Activated CD4-positive, alpha-beta T cell treated with anti-CD3 and anti-CD28 coated beads, Interleukin-2, Interleukin-6, amounts not matched to agents 100 ng/mL and 50 ng/mL, durations not matched to agents 16 hours and 8 hours (primary cell): ENCODE measurements around the gene NAT8L.

Source experiments
- DNase-seq: peaks from one replicate; pipeline ENCODE4 v3.0.0-alpha.2; 2020

NAT8L gene

GRCh38 chr4:2046031-2046961 is 12.8 kb upstream of the NAT8L start:
- no peak for DNase-seq

DNA sequence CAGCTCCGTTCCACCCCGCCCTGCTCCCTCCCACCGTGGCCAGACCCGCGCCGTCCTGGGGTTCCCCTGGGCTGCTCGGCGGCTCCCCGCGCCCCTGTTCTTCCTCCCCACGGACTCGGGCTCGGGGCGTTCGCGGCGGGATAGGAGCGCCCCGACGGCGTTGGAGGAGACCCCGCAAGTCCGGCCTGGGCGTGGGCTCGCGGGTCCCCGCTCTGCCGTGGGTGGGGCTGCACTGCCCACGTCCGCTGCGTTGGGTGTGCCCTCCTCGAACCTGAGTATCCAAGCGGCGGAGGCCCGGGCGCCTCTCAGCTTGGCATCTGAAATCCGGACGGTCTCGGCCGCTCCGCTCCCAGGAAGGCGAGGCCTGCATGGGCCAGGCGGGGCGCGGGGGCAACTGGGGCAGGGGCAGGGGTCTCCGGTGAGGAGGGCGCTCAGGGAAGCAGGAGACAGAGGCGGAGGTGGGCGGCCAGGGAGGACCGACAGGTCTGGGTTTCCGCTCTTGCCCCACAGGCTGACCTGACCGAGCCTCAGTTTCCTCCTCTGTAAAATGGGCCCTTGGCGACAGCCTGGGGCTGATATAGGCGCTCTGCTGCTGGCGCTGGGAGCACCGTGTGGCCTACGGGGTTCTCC is 12.0 kb upstream of the NAT8L start:
- DNase-seq: no peak

- no peak for DNase-seq
These were observed 11.1 kb upstream of the NAT8L start for GRCh38 chr4:2047781-2048581.

DNA sequence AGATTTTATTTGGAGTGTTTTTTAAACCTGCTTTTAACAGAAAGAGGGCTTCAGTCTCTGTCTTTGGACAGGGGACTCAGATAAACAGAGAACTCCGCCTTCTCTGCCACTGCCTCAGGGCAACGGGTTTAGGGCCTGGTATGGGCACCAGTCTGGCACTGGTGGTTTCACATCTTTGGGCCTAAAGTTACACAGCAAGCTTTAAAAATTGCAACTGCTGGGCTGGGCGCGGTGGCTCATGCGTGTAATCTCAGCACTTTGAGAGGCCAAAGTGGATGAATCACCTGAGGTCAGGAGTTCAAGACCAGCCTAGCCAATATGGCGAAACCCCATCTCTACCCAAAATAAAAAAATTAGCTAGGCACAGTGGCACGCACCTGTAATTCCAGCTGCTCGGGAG is 10.3 kb upstream of the NAT8L start:
- no peak for DNase-seq

DNA sequence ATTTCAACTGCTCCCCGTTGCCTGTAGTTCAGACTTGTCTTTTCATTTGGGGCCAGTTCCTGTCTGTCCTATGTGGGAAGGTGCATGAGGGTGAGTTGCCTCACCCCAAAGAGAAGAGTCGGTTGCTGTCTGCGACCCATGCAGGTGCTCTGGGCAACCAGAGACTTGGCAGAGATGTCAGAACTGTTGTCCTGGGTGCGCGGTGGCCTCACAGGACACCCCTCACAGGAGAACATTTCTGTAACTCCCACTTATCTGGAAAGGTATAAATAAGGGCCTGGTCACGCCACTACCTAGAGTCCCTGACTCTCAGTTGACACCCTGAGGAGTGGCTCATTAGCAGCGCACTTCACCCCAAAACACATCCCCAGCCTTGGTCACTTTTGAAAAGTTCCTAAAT is 9.7 kb upstream of the NAT8L start:
- no peak for DNase-seq

- no peak for DNase-seq
These were observed 9.3 kb upstream of the NAT8L start for GRCh38 chr4:2049811-2050210.

DNA sequence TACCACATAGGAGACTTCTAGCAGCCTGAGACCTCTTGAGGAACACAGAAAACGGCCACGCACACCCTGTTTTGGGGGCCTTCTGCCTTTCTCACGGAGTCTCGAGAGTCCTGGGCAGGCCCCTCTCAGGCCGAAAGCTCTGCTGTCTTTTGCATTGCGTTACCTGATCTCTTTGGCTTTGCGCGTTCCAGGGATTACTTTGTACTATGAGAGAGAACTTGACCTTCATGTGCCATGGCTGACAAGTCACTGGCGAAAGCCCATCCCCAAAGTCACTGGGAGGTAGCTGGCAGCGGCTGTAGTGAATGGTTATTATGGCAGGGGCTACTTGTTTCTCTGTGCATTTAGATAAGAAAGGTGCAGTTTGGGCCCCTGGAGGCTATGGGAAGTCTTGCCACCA is 8.0 kb upstream of the NAT8L start:
- no peak for DNase-seq

DNA sequence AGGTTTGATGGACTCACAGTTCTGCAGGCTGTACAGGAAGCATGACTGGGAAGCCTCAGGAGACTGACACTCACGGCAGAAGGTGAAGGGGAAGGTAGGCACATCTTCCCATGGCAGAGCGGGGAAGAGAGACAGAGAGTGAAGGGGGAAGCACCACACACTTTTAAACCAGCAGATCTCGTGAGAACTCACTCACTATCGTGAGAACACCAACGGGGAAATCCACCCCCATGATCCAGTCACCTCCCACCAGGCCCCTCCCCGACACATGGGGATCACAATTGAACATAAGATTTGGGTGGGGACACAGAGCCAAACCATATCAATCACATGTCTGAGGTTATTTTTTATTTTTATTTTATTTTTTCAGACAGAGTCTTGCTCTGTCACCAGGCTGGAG is 4.9 kb upstream of the NAT8L start:
- no peak for DNase-seq

DNA sequence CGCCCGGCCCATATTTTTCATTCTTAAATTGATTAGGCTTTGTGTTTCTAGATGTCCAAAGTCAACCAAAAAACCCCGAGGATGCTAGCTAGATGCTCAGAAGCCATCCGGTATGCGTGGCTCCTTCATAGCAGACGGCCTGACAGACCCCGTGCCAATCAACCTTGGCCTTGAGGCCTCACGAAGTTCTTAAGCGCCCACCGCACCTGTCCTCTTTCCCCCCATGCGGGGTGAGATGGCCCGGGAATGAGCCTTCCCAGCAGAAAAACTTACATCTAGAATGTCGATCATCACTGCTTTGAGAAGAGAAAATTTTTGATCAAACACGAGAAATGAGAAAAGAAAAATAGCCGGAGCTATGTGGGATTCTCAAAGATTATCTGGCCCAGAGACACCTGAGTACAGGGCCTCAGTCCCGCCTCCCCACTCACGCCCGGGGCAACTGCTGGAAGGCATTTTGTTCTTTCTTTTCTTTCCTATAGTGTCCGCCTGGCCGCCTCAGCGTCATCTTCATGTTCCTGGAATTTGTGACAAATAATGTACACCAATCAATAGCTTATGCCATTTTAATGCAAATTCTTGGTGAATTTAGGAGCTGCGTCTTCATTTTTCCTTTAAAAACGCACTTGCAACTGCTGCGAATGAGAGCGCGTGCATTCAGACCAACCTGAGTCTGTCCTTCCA is 1.6 kb upstream of the NAT8L start:
- no peak for DNase-seq

DNA sequence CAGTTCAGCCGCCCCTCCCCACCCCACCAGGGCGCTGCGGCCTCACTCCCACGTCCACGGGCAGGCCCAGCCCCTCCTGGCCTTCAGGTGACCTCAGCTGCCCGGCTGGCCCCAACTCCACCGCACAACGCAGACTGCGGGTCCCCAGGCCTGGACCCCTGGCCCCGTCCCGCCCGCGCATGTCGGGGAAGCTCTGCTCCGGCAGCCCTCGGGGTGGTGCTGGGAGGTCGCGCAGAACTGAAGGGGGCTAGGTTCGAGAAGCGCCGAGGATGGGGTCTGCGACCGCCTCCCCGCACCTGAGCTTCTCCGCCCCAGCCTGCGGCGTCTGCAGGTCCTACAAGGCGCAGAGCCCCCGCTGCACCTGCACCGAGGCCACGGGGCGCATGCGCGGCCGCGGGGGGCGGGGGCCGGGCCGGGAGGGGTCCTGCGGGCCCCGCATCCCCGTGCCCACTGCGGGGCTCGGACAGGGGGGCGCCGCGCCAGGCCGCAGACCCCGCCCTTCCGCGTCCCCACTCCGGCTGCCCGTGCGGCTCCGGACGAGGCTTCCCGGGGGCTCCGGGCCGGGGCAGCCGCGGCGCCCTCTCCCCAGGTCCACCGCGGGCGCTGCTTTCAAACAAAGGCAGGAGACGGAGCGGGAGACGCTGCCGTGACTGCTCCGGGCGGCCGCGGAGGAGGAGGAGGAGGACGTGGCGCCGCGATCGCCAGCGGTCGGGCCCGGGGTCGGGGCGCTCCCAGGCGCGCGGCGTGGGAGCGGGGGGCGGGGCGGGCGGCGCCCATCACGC is 672 bp upstream of the NAT8L start:
- DNase-seq: no peak

- DNase-seq: no peak
These were observed 837 bp downstream of the NAT8L start for GRCh38 chr4:2059726-2060602.

DNA sequence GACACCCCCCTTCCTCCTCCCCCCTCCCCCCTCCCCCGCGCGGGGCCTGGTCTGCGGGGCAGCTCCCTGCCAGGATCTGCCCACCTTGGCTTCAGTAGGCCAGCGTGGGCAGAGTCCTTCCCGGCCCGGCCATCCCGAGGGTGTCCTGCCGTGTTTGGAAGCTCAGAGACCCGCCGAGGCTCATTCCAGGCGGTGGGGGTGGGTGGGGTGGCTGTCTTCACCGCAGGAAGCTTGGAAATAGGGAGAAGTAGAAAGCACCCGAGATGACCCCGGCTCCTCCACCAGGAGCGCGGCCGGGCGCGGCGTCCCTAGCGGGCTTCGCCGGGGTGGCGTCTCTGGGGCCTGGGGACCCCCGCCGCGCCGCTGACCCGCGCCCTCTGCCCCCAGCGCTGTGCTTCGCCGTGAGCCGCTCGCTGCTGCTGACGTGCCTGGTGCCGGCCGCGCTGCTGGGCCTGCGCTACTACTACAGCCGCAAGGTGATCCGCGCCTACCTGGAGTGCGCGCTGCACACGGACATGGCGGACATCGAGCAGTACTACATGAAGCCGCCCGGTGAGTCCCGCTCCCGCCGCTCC is 1.6 kb downstream of the NAT8L start:
- no peak for DNase-seq

GRCh38 chr4:2061186-2062131 is 2.3 kb downstream of the NAT8L start:
- DNase-seq: no peak

GRCh38 chr4:2062168-2062807 is 3.2 kb downstream of the NAT8L start:
- DNase-seq: no peak

DNA sequence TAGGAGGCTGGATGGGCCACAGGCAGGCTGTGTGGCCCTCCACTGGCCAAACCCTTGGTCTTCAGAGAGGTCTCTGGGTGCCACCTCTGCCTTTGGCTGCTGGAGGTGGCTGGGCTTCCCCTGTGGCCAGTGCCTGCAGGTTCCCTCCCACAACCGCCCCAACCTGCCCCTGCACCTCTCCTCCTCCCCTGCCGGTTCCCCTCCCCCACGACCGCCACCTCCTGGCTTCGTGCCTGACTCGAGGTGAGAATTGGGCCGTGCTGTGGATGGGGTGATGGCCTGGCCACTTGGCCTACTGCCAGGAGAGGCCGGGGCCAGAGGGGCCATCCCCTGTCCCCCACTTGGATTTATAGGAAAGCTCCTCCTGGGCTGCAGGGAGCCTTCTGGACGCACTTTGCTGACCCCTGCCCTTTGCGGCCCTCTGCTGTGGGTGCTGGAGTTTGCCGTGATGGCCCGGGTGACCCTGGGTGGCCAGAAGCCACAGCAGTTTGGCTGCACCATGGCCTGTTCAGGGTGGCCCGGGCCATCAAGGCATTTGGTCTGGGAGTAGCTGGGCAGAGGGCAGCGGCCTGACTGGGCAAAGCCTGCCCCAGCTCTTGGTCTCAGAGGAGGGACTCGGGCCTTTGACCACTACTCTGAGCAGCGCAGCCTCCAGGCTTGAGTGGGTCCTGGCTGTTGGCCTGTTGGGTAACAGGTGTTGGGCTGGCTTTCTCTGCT is 3.8 kb downstream of the NAT8L start:
- DNase-seq: no peak

- DNase-seq: no peak
These were observed 4.6 kb downstream of the NAT8L start for GRCh38 chr4:2063557-2064275.

DNA sequence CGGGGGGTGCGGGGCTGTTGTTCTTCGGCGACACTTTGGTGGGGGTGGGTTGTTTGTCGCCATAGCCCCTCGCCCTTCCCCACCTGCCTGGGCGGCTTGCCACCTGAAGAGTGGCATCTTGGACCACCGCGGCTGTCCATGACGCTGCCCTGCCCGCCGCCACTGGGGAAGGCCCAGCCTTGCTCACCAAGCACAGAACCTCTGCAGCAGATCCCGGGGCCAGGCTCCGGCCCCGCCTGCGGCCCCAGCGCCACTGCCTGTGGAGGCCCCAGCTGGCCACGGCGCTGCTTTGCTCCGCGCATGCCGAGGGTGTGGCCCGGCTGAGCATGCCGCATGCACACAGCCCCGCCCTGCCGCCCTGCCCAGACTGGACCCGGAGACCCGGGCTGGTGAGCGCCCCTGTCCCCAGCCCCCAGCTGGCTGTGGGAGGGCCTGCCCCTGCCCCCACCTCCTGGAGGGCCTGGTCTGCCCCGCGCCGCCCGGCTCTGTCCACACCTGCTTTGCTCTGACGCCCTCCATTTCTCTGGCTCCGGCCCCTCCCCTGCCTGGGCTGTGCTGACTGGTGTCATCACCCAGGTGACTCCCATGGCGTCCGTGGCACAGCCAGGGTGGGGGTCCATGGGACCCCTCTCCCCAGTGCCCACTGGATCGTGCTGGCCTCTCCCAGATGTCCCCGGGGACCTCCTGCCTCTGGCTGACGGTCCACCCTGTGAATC is 5.3 kb downstream of the NAT8L start:
- no peak for DNase-seq
